MM.1S (cell line): ENCODE data around the gene VAV3.

ENCODE experiments used
- CTCF ChIP-seq: fragments of 300-600 bp; sonication (generic); IDR thresholded peaks from 2 replicates; pipeline ENCODE4 v1.5.1; 2016; ENCODE audit warnings: antibody characterized with exemption, low read length, mixed read lengths
- EZH2 ChIP-seq: fragments of 300-600 bp; sonication (generic); optimal IDR thresholded peaks from 2 replicates; pipeline ENCODE3; 2017; ENCODE audit warnings: low read depth, mild to moderate bottlenecking, antibody characterized with exemption, low read length, mixed read lengths
- EZH2phosphoT487 ChIP-seq: fragments of 300-600 bp; sonication (generic); IDR thresholded peaks from 2 replicates; pipeline ENCODE4 v1.6.1; 2018; ENCODE audit warnings: antibody characterized with exemption, low read length

GRCh38 chr1:107950464-107950863 is 14.5 kb downstream of the VAV3 start:
- no peak for TF ChIP-seq CTCF
- no peak for TF ChIP-seq EZH2
- TF ChIP-seq EZH2phosphoT487 = no peak
